Measurements from ENCODE around the gene PVALB. TPM values are rescaled to one million over a fixed set of nuclear protein-coding genes. Genes with fewer than 3 reads are reported as not detected.

The PVALB gene
- total RNA-seq, 1 donor = not detected

DNA sequence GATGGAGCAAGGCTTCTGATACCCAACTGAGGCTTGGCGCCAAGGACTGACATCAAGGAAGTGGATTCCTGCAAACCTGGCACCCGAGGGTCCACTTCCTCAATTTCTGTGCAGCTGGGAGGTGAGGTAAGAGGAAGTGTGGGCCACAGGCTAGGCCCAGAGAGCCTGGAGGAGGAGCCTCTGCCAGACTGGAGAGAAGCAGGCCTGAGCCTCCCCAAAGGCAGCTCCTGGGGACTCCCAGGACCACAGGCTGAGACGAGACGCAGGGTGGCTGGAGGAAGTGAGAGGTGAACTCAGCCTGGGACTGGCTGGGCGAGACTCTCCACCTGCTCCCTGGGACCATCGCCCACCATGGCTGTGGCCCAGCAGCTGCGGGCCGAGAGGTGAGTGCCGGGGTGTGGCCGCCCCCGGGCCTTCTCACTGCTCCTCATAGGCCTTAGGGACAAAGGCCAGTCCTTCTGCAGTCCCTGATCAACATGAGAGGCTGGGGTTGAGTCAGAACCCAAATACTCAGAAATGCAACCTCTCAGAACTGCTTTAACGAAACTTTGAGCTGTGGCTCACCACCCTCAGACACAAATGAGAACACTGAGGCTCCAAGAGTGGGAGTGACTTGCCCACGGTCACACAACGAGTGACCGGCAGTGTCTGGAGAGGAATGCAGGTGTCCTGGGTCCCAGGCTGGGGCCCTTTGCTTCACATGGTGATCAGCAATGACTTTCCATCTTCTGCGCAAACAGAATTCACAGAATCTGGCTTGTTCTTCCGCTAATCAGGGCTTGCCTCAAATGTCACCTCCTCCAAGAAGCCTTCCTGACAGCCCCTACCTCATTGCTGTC lies 44.2 kb upstream of the PVALB start, which contains the start of gene NCF4:
Gene NCF4, plus strand, starts transcription at position 186 of the 839 bp plus-strand sequence. Its CDS starts 166 bp downstream, at position 352.
- H3K9me3 ChIP-seq (ENCODE audit: low read depth, low read length) = no peaks in the 10 kb centered on the region
- TF ChIP-seq, protein P1, sequence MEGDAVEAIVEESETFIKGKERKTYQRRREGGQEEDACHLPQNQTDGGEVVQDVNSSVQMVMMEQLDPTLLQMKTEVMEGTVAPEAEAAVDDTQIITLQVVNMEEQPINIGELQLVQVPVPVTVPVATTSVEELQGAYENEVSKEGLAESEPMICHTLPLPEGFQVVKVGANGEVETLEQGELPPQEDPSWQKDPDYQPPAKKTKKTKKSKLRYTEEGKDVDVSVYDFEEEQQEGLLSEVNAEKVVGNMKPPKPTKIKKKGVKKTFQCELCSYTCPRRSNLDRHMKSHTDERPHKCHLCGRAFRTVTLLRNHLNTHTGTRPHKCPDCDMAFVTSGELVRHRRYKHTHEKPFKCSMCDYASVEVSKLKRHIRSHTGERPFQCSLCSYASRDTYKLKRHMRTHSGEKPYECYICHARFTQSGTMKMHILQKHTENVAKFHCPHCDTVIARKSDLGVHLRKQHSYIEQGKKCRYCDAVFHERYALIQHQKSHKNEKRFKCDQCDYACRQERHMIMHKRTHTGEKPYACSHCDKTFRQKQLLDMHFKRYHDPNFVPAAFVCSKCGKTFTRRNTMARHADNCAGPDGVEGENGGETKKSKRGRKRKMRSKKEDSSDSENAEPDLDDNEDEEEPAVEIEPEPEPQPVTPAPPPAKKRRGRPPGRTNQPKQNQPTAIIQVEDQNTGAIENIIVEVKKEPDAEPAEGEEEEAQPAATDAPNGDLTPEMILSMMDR (IDR thresholded peaks at IDR 0.05; ENCODE audit: extremely low read depth, low read depth, low read length) = no peak
- no peak within 1 kb of the TSS for H3K4me2 ChIP-seq (ENCODE audit: insufficient read depth, low read length)
- H3K27ac ChIP-seq (ENCODE audit: low read depth, low read length) = no peak within 1 kb of the TSS
- no peaks in the 10 kb centered on the region for H4K20me1 ChIP-seq (ENCODE audit: insufficient read depth, low read length)
- H3K4me1 ChIP-seq (ENCODE audit: insufficient read depth, low read length) = peaks cover 2% of the 10 kb centered on the region
- H3K27me3 ChIP-seq (ENCODE audit: insufficient read depth, low read length) = peaks cover 21% of the 10 kb centered on the region
- DNase-seq (ENCODE audit: insufficient read length, low spot score, missing footprints) = no peak
- H3K36me3 ChIP-seq (ENCODE audit: insufficient read depth, low read length) = no peaks in the 10 kb centered on the region
- H2AFZ ChIP-seq (ENCODE audit: low read length) = no peak within 1 kb of the TSS
- no peak within 1 kb of the TSS for H3K4me3 ChIP-seq (ENCODE audit: insufficient read depth, low read length)
- H3K79me2 ChIP-seq (ENCODE audit: insufficient read depth, low read length) = no peaks in the 10 kb centered on the region

DNA sequence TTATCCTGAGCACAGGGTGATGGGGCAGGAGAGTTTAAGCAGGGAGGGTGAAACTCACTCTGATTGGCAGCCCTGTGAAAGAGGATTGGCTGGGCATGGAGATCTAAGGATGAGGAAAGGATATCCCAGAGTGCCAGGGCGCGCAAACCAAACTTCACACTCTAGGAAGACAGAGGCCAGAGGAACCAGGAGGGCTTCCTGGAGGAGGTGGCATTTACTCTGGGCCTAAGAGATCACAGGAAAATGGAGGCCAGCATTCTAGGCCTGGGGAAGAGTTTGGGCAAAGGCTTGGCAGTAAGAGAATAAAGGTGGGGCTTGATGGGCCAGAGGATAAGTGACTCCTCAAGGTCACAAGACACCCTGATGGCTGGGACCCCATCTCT lies 43.6 kb upstream of the PVALB start:
- H3K27me3 ChIP-seq (ENCODE audit: insufficient read depth, low read length) = peaks cover 17% of the 10 kb centered on the region

DNA sequence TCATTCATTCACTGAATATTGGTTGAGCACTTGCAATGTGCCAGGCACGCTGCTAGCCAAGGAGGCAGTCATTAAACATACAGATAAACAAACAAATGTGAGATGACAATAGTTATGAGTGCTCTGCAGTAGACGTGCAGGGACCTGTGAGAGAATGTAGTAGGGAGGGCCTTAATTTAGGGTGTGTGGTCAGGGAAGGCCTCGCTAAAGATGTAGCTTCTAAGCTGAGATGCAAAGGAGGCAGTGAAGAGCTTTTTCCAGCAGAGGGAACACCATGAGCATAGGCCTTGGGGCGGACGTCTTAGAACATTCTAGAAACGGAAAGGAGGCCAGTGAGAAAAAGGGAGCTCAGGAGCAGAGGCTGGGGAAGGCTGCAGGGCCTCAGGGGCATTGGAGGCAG lies 43.2 kb upstream of the PVALB start:
- no peak overlapping the region for H3K4me3 ChIP-seq (ENCODE audit: insufficient read depth, low read length)
- H3K27ac ChIP-seq (ENCODE audit: low read depth, low read length) = no peak overlapping the region
- peaks cover 8% of the 10 kb centered on the region for H3K4me1 ChIP-seq (ENCODE audit: insufficient read depth, low read length)
- DNase-seq (ENCODE audit: insufficient read length, low spot score, missing footprints) = no peak
- peaks cover 17% of the 10 kb centered on the region for H3K27me3 ChIP-seq (ENCODE audit: insufficient read depth, low read length)
- H3K4me2 ChIP-seq (ENCODE audit: insufficient read depth, low read length) = no peak overlapping the region
- TF ChIP-seq, protein P1 (IDR thresholded peaks at IDR 0.05; ENCODE audit: extremely low read depth, low read depth, low read length) = peak; percentile 14
- H3K36me3 ChIP-seq (ENCODE audit: insufficient read depth, low read length) = no peaks in the 10 kb centered on the region
- H4K20me1 ChIP-seq (ENCODE audit: insufficient read depth, low read length) = no peaks in the 10 kb centered on the region
- no peaks in the 10 kb centered on the region for H3K9me3 ChIP-seq (ENCODE audit: low read depth, low read length)
- H3K79me2 ChIP-seq (ENCODE audit: insufficient read depth, low read length) = no peaks in the 10 kb centered on the region
- no peak overlapping the region for H2AFZ ChIP-seq (ENCODE audit: low read length)

More for the DNA sequence above, 43.6 kb upstream of the PVALB start:
- no peak overlapping the region for H3K4me3 ChIP-seq (ENCODE audit: insufficient read depth, low read length)
- no peaks in the 10 kb centered on the region for H3K79me2 ChIP-seq (ENCODE audit: insufficient read depth, low read length)
- no peak overlapping the region for H3K4me2 ChIP-seq (ENCODE audit: insufficient read depth, low read length)
- no peak overlapping the region for H2AFZ ChIP-seq (ENCODE audit: low read length)
- H3K27ac ChIP-seq (ENCODE audit: low read depth, low read length) = no peak overlapping the region
- no peaks in the 10 kb centered on the region for H3K9me3 ChIP-seq (ENCODE audit: low read depth, low read length)
- no peak for DNase-seq (ENCODE audit: insufficient read length, low spot score, missing footprints)
- H3K36me3 ChIP-seq (ENCODE audit: insufficient read depth, low read length) = no peaks in the 10 kb centered on the region
- TF ChIP-seq, protein P1 (IDR thresholded peaks at IDR 0.05; ENCODE audit: extremely low read depth, low read depth, low read length) = no peak
- peaks cover 8% of the 10 kb centered on the region for H3K4me1 ChIP-seq (ENCODE audit: insufficient read depth, low read length)
- no peaks in the 10 kb centered on the region for H4K20me1 ChIP-seq (ENCODE audit: insufficient read depth, low read length)

DNA sequence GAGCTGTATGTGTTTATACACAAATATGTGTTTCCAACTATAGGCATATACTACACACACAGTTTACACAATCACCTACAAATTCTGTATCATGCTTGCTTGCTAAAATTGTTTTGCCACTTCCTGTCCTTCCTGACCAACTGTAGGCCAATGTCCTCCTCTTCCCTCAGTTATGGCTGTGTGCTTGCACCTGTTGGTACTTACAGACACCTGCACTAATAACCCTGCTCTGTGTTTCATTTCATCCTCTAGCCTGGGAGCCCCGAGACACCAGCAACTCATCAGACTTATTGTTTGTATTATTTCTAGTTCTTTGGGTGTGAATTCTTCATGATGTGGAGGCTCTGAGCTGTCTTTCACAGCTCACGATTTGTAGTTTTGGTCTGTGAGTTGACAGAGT lies 42.1 kb upstream of the PVALB start:
- TF ChIP-seq, protein P1 (IDR thresholded peaks at IDR 0.05; ENCODE audit: extremely low read depth, low read depth, low read length) = no peak
- no peak for DNase-seq (ENCODE audit: insufficient read length, low spot score, missing footprints)
- no peak overlapping the region for H3K4me2 ChIP-seq (ENCODE audit: insufficient read depth, low read length)

More for the DNA sequence above, 42.1 kb upstream of the PVALB start:
- no peaks in the 10 kb centered on the region for H3K79me2 ChIP-seq (ENCODE audit: insufficient read depth, low read length)
- peaks cover 17% of the 10 kb centered on the region for H3K27me3 ChIP-seq (ENCODE audit: insufficient read depth, low read length)
- H3K9me3 ChIP-seq (ENCODE audit: low read depth, low read length) = no peaks in the 10 kb centered on the region
- H2AFZ ChIP-seq (ENCODE audit: low read length) = no peak overlapping the region
- no peaks in the 10 kb centered on the region for H4K20me1 ChIP-seq (ENCODE audit: insufficient read depth, low read length)
- H3K27ac ChIP-seq (ENCODE audit: low read depth, low read length) = no peak overlapping the region
- peaks cover 8% of the 10 kb centered on the region for H3K4me1 ChIP-seq (ENCODE audit: insufficient read depth, low read length)
- H3K36me3 ChIP-seq (ENCODE audit: insufficient read depth, low read length) = no peaks in the 10 kb centered on the region
- H3K4me3 ChIP-seq (ENCODE audit: insufficient read depth, low read length) = no peak overlapping the region

Measured in osteoblast (primary cell).